ENCODE measurements around the gene MINDY4. TPM values are rescaled to one million over a fixed set of nuclear protein-coding genes. Genes with fewer than 3 reads are reported as not detected.

Gene MINDY4
- total and polyA plus RNA-seq, 4 donors = 7.2 to 13.8 (median 9.1) TPM

DNA sequence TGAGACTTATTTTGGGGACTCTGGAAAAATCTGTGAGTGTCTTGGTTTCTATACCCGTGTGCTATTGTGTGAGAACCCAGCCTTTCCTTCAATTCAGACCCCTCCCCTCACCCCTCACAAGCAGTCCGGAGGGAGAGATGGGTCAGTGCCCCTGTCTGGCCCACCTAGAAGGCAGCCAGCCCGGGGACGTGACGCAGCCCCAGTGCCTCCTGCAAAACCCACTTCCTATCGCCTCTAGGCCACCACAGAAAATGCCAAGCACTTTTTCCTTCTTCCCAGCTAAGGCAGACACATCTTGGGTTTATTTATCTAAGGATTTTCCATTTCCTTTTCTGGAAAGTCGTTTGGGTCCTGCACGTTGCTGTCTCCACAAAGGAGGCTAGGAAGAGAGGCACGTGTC is 128.8 kb downstream of the MINDY4 start:
- peaks cover 35% of the 10 kb centered on the region for H3K4me1 ChIP-seq (ENCODE audit: control insufficient read depth, insufficient read depth, low read length)
- H3K27ac ChIP-seq (ENCODE audit: low read depth, low read length) = no peak overlapping the region
- DNase-seq (ENCODE audit: low read depth in 4 of 6, low spot score in 6 of 6) = no peak

GRCh38 chr7:30900803-30901362 is 129.7 kb downstream of the MINDY4 start:
- no peak overlapping the region for H3K4me3 ChIP-seq (ENCODE audit: low read depth, low read length)
- peaks cover 8% of the 10 kb centered on the region for H3K36me3 ChIP-seq (ENCODE audit: control insufficient read depth, insufficient read depth, low read length)
- 68% methylated on average over 6 of the region's 11 CpGs for whole genome bisulfite sequencing (ENCODE audit: insufficient coverage)
- H3K9me3 ChIP-seq (ENCODE audit: control insufficient read depth, insufficient read depth, low read length) = no peaks in the 10 kb centered on the region
- H3K4me1 ChIP-seq (ENCODE audit: control insufficient read depth, insufficient read depth, low read length) = peaks cover 35% of the 10 kb centered on the region
- no peak for DNase-seq (ENCODE audit: low read depth in 4 of 6, low spot score in 6 of 6)
- peaks cover 3% of the 10 kb centered on the region for H3K27me3 ChIP-seq (ENCODE audit: control insufficient read depth, insufficient read depth, low read length)
- no peak overlapping the region for H3K27ac ChIP-seq (ENCODE audit: low read depth, low read length)

More for the DNA sequence above, 128.8 kb downstream of the MINDY4 start:
- no peaks in the 10 kb centered on the region for H3K9me3 ChIP-seq (ENCODE audit: control insufficient read depth, insufficient read depth, low read length)
- H3K4me3 ChIP-seq (ENCODE audit: low read depth, low read length) = no peak overlapping the region
- WGBS (ENCODE audit: insufficient coverage) = 78% methylated on average over 5 of the region's 9 CpGs
- H3K27me3 ChIP-seq (ENCODE audit: control insufficient read depth, insufficient read depth, low read length) = peaks cover 3% of the 10 kb centered on the region
- H3K36me3 ChIP-seq (ENCODE audit: control insufficient read depth, insufficient read depth, low read length) = peaks cover 8% of the 10 kb centered on the region

DNA sequence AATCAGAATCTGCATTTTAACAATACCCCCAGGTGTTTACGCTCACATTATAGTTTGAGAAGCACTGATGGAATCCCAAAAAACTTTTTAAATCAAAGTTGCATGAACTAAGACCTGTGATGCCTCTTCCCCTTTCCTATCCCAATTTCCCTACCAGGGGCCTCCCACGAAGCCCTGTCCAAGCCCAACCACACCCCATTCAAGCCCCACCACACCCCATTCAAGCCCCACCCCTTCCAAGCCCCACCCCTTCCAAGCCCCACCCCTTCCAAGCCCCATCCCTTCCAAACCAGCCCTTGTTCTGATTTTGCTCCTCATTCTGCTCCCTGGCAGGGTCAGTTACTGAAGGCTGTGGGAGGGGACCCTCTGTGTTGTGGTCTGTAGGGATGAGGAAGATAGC is 130.6 kb downstream of the MINDY4 start:
- H3K9me3 ChIP-seq (ENCODE audit: control insufficient read depth, insufficient read depth, low read length) = no peaks in the 10 kb centered on the region
- 88% methylated on average over 2 of the region's 2 CpGs for WGBS (ENCODE audit: insufficient coverage)
- peaks cover 43% of the 10 kb centered on the region for H3K4me1 ChIP-seq (ENCODE audit: control insufficient read depth, insufficient read depth, low read length)
- no peak overlapping the region for H3K27ac ChIP-seq (ENCODE audit: low read depth, low read length)
- peaks cover 3% of the 10 kb centered on the region for H3K27me3 ChIP-seq (ENCODE audit: control insufficient read depth, insufficient read depth, low read length)
- H3K36me3 ChIP-seq (ENCODE audit: control insufficient read depth, insufficient read depth, low read length) = peaks cover 10% of the 10 kb centered on the region
- no peak for DNase-seq (ENCODE audit: low read depth in 4 of 6, low spot score in 6 of 6)
- H3K4me3 ChIP-seq (ENCODE audit: low read depth, low read length) = no peak overlapping the region

DNA sequence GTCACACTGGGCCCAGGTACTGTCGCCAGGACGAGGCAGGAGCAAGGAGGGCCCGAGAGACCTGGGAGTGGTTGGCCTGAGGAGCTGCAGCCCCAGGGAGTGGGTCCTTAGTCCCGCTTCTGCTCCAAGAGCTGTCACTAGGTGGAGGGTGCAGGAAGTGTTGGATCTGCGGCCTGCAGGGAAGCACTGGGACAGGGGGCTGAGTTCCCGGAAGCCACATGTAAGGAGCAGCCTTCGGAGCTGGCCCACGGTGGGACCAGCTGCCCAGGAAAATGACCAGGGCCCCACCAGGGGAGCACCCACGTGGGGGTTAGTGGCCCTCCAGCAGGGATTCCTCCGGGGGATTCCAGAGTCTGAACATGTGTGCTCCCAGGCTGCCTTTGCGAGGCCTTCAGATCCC is 131.2 kb downstream of the MINDY4 start:
- Histone ChIP-seq H3K36me3 (ENCODE audit: control insufficient read depth, insufficient read depth, low read length) (peaks cover 10% of the 10 kb centered on the region), H3K4me1 (ENCODE audit: control insufficient read depth, insufficient read depth, low read length) (peaks cover 44% of the 10 kb centered on the region)
- WGBS (ENCODE audit: insufficient coverage) = 91% methylated on average over 11 of the region's 11 CpGs

GRCh38 chr7:30903146-30903545 is 131.9 kb downstream of the MINDY4 start:
- peaks cover 15% of the 10 kb centered on the region for H3K36me3 ChIP-seq (ENCODE audit: control insufficient read depth, insufficient read depth, low read length)
- WGBS (ENCODE audit: insufficient coverage) = 84% methylated on average over 8 of the region's 8 CpGs
- no peaks in the 10 kb centered on the region for H3K9me3 ChIP-seq (ENCODE audit: control insufficient read depth, insufficient read depth, low read length)
- no peak overlapping the region for H3K27ac ChIP-seq (ENCODE audit: low read depth, low read length)
- DNase-seq (ENCODE audit: low read depth in 4 of 6, low spot score in 6 of 6) = no peak
- no peak overlapping the region for H3K4me3 ChIP-seq (ENCODE audit: low read depth, low read length)
- H3K4me1 ChIP-seq (ENCODE audit: control insufficient read depth, insufficient read depth, low read length) = peaks cover 48% of the 10 kb centered on the region
- no peaks in the 10 kb centered on the region for H3K27me3 ChIP-seq (ENCODE audit: control insufficient read depth, insufficient read depth, low read length)

More for the DNA sequence above, 131.2 kb downstream of the MINDY4 start:
- no peak overlapping the region for H3K4me3 ChIP-seq (ENCODE audit: low read depth, low read length)
- no peak overlapping the region for H3K27ac ChIP-seq (ENCODE audit: low read depth, low read length)
- H3K27me3 ChIP-seq (ENCODE audit: control insufficient read depth, insufficient read depth, low read length) = peaks cover under 1% of the 10 kb centered on the region
- no peak for DNase-seq (ENCODE audit: low read depth in 4 of 6, low spot score in 6 of 6)
- no peaks in the 10 kb centered on the region for H3K9me3 ChIP-seq (ENCODE audit: control insufficient read depth, insufficient read depth, low read length)

GRCh38 chr7:30904561-30904960 is 133.3 kb downstream of the MINDY4 start:
- no peaks in the 10 kb centered on the region for H3K9me3 ChIP-seq (ENCODE audit: control insufficient read depth, insufficient read depth, low read length)
- no peak for DNase-seq (ENCODE audit: low read depth in 4 of 6, low spot score in 6 of 6)
- H3K27ac ChIP-seq (ENCODE audit: low read depth, low read length) = no peak overlapping the region
- 87% methylated on average over 7 of the region's 9 CpGs for WGBS (ENCODE audit: insufficient coverage)
- H3K27me3 ChIP-seq (ENCODE audit: control insufficient read depth, insufficient read depth, low read length) = no peaks in the 10 kb centered on the region
- H3K36me3 ChIP-seq (ENCODE audit: control insufficient read depth, insufficient read depth, low read length) = peaks cover 12% of the 10 kb centered on the region
- H3K4me1 ChIP-seq (ENCODE audit: control insufficient read depth, insufficient read depth, low read length) = peaks cover 50% of the 10 kb centered on the region
- no peak overlapping the region for H3K4me3 ChIP-seq (ENCODE audit: low read depth, low read length)

DNA sequence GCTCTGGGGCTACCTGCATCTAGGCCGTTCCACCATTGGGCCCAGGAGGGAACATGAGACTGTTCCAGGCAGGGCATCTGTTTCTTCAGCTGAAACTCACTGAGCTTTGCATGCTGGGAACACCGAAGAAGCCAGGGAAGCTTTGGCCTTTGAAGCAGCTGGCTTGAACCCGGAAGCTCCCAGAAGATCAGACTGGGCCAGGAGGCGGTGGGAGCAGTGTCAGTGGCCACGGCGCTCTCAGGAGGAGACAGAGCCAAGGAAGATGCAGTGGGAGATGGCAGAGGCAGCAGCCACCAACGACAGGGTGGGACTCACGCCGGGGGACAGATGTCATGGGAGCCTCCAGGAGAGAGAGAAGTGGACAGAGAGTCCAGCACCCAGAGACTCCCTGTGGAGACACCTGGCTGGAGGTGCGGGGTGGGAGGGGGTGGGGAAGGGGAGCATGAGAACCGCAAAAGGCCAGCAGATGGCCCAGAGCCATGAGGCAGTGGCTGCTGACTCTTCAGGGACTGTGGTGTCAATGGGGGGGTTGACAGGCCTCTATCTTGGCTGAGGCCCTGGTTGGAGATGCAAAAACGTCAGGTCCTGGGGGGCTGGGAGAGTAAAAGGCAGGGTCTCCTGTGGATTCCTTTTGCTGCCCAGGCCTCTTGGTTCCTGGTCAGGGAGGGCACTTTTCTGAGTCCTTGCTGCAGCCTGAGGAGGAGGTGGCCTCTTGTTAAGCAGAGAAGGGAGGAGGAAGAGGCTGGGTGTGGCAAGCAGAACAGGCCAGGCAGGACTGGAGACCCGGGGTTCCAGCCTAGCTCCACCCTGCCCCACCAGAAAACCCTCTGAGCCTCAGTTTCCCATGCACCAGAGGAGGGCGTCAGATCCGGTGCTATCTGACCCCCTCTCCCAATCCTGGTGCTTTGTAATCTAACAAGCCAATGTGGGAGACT is 134.1 kb downstream of the MINDY4 start:
- WGBS (ENCODE audit: insufficient coverage) = 77% methylated on average over 13 of the region's 15 CpGs

DNA sequence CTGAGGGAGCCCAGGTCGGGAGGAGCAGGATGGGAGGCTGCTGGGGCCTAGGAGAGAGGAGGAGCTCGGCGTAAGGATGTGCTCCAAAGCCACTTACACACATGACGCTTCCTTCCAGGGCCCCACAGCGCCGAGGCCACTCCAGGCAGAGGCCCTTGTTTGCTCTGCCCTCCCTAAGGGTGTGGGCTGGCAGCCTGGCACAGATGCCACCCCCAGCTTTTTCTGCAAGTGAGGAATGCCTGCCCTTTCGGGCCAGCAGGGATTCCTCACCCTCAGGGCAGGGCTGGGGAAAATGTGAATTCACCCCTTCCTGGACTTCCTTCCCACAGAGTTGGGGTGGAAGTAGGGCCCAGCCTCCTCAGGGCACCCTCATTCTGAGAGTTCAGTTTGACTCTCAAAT is 134.8 kb downstream of the MINDY4 start:
- DNase-seq (ENCODE audit: low read depth in 4 of 6, low spot score in 6 of 6) = no peak
- Histone ChIP-seq H3K9me3 (ENCODE audit: control insufficient read depth, insufficient read depth, low read length) (no peaks in the 10 kb centered on the region), H3K27ac (ENCODE audit: low read depth, low read length) (peak overlapping the region; percentile 33), H3K36me3 (ENCODE audit: control insufficient read depth, insufficient read depth, low read length) (peaks cover 12% of the 10 kb centered on the region), H3K27me3 (ENCODE audit: control insufficient read depth, insufficient read depth, low read length) (no peaks in the 10 kb centered on the region), H3K4me1 (ENCODE audit: control insufficient read depth, insufficient read depth, low read length) (peaks cover 55% of the 10 kb centered on the region), H3K4me3 (ENCODE audit: low read depth, low read length) (no peak overlapping the region)
- WGBS (ENCODE audit: insufficient coverage) = 71% methylated on average over 7 of the region's 7 CpGs

More for the DNA sequence above, 134.1 kb downstream of the MINDY4 start:
- DNase-seq (ENCODE audit: low read depth in 4 of 6, low spot score in 6 of 6) = no peak
- Histone ChIP-seq H3K4me3 (ENCODE audit: low read depth, low read length) (no peak overlapping the region), H3K36me3 (ENCODE audit: control insufficient read depth, insufficient read depth, low read length) (peaks cover 12% of the 10 kb centered on the region), H3K4me1 (ENCODE audit: control insufficient read depth, insufficient read depth, low read length) (peaks cover 50% of the 10 kb centered on the region), H3K27ac (ENCODE audit: low read depth, low read length) (no peak overlapping the region), H3K27me3 (ENCODE audit: control insufficient read depth, insufficient read depth, low read length) (no peaks in the 10 kb centered on the region), H3K9me3 (ENCODE audit: control insufficient read depth, insufficient read depth, low read length) (no peaks in the 10 kb centered on the region)

DNA sequence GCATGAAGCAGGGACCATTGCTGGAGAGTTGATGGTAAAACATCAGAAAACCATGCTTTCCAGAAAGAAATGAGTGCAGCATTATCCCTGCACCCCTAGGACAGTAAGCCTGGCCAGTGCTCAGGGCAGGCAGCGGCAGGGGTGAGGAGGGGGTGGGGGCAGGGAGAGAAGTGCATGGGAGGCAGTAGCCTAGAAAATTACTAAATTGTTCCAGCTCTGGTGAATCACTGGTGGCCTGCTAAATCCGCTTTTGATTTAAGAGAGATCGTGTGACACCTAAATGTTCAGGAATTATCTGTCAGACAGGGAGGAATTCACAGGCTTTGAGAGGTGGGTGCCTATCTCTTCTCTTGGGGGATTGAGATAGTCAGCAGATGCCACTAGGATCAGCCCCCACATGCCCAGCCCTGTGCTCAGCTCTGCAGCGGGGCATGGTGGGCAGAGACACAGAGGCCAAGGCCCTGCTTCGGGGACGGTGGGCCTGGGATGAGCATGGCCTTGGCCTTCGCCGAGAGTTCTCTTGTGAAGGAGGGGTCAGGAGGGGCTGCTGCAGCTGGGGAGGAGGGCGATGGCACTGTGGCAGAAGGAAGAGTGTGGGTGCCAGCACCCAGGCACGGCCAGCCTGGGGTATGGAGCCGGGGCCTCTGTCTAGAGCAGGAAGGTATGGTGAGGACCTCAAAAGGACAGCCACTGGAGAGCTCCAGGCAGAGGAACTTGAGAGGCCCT is 135.5 kb downstream of the MINDY4 start:
- H3K4me3 ChIP-seq (ENCODE audit: low read depth, low read length) = no peak overlapping the region
- H3K4me1 ChIP-seq (ENCODE audit: control insufficient read depth, insufficient read depth, low read length) = peaks cover 62% of the 10 kb centered on the region
- no peak for DNase-seq (ENCODE audit: low read depth in 4 of 6, low spot score in 6 of 6)
- H3K9me3 ChIP-seq (ENCODE audit: control insufficient read depth, insufficient read depth, low read length) = no peaks in the 10 kb centered on the region
- peak overlapping the region; percentile 33 for H3K27ac ChIP-seq (ENCODE audit: low read depth, low read length)
- H3K36me3 ChIP-seq (ENCODE audit: control insufficient read depth, insufficient read depth, low read length) = peaks cover 12% of the 10 kb centered on the region
- no peaks in the 10 kb centered on the region for H3K27me3 ChIP-seq (ENCODE audit: control insufficient read depth, insufficient read depth, low read length)
- 89% methylated on average over 10 of the region's 11 CpGs for WGBS (ENCODE audit: insufficient coverage)

Data from spinal cord (tissue), 10 donors.